Measurements from ENCODE around the gene ZHX3.

ZHX3 gene

DNA sequence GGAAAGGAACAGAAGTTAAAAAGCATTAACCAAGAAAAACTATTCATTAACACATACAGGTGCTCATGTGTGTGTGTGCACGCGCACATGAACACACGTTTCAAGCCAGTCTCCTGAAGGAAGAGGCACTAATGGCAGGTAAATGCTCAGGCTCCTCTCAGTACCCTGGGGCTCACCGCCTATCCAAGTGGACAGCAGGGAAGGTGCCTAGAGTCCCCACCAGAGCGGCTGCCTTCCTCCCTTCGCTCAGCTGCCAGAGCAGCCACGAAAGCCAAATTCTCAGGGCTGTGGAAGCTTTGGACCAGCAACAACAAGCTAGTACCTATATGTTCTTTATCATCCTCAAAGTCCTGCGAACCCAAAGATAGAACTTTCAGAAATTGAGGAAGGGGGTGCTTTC lies 137.6 kb downstream of the ZHX3 start:
- no peak for DNase-seq (ENCODE audit: low spot score)
- no peak overlapping the region for H3K4me3 ChIP-seq (ENCODE audit: low read length in 2 of 2)
- no peak overlapping the region for H3K9ac ChIP-seq (ENCODE audit: low read depth, low read length, poor library complexity)
- no peak overlapping the region for H2BK120ac ChIP-seq (ENCODE audit: low read depth, low read length)
- H3K4ac ChIP-seq (ENCODE audit: low read length), result no peak overlapping the region
- peaks cover 6 to 10% of the 10 kb centered on the region in 2 donors for H3K4me1 ChIP-seq (ENCODE audit: control insufficient read depth in 2 of 2, insufficient read depth in 1 of 2, low read depth in 1 of 2, low read length in 2 of 2)
- H3K36me3 ChIP-seq (replicated peaks in 1 of 2; ENCODE audit: control insufficient read depth in 2 of 2, insufficient read depth in 2 of 2, low read length in 2 of 2), result peaks cover 18 to 50% of the 10 kb centered on the region in 2 donors
- H3K14ac ChIP-seq (ENCODE audit: low read length), result no peak overlapping the region
- no peak overlapping the region for H2BK12ac ChIP-seq (ENCODE audit: low read length)
- no peak overlapping the region for H3K18ac ChIP-seq (ENCODE audit: low read length)
- no peaks in the 10 kb centered on the region for H3K9me3 ChIP-seq (replicated peaks in 1 of 2; ENCODE audit: control insufficient read depth in 2 of 2, insufficient read depth in 1 of 2, low read depth in 1 of 2, low read length in 2 of 2)
- H4K91ac ChIP-seq (ENCODE audit: low read depth, low read length, poor library complexity), result no peak overlapping the region
- no peak overlapping the region for H2AFZ ChIP-seq (ENCODE audit: low read length)
- no peak overlapping the region for H3K4me2 ChIP-seq (ENCODE audit: insufficient read depth, low read length, poor library complexity, severe bottlenecking)
- H2AK5ac ChIP-seq (ENCODE audit: low read depth, low read length), result no peak overlapping the region
- no peaks in the 10 kb centered on the region for H3K79me1 ChIP-seq (ENCODE audit: low read depth, low read length)
- H3K27me3 ChIP-seq (ENCODE audit: control insufficient read depth in 3 of 3, insufficient read depth in 3 of 3, low read depth in 1 of 3, low read length in 3 of 3), result no peaks in the 10 kb centered on the region
- H2BK15ac ChIP-seq (ENCODE audit: low read length), result no peak overlapping the region
- WGBS, 2 donors (ENCODE audit: extremely low coverage in 2 of 2, insufficient read length in 2 of 2, insufficient replicate concordance in 1 of 2), result no CpG with 5 or more reads among the region's 8 CpGs
- no peak overlapping the region for H4K8ac ChIP-seq (ENCODE audit: low read depth, low read length)
- H3K23ac ChIP-seq (ENCODE audit: low read depth, low read length, poor library complexity), result no peak overlapping the region
- no peak overlapping the region for H2BK5ac ChIP-seq (ENCODE audit: low read length)
- no peak overlapping the region for H3K27ac ChIP-seq (replicated peaks; ENCODE audit: low read length)

DNA sequence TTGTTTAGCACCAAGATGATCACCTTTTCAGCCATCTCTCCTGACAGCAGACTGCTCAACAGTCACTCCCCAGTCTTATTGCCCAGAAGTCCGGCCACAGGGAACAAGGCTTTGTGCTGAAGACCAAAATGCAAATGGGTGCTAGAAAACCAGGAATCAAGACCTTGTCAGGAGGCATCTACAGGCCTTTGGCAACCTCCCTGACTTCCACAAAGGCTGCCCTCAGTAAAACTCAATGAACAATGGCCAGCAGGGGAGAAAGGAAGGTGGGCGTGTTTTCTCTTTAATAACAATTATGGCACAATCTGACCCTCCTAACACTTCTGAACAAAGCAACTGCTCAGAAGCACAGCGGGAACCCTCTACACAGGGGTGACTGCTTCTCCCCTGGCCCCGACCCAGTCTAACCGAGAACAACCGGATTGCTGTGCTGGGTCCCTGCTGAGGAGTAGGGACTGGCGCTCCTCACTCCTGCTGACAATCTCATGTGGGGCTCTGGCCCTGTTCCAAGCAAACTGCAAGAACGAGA lies 138.6 kb downstream of the ZHX3 start:
- no peak overlapping the region for H2AFZ ChIP-seq (ENCODE audit: low read length)
- no peak overlapping the region for H2BK15ac ChIP-seq (ENCODE audit: low read length)
- H3K36me3 ChIP-seq (replicated peaks in 1 of 2; ENCODE audit: control insufficient read depth in 2 of 2, insufficient read depth in 2 of 2, low read length in 2 of 2), result peaks cover 28 to 60% of the 10 kb centered on the region in 2 donors
- H3K27ac ChIP-seq (replicated peaks; ENCODE audit: low read length), result peak overlapping the region; percentile 27
- H3K9me3 ChIP-seq (replicated peaks in 1 of 2; ENCODE audit: control insufficient read depth in 2 of 2, insufficient read depth in 1 of 2, low read depth in 1 of 2, low read length in 2 of 2), result no peaks in the 10 kb centered on the region
- H2BK120ac ChIP-seq (ENCODE audit: low read depth, low read length), result no peak overlapping the region
- no peak for DNase-seq (ENCODE audit: low spot score)
- WGBS, 2 donors (ENCODE audit: extremely low coverage in 2 of 2, insufficient read length in 2 of 2, insufficient replicate concordance in 1 of 2), result no CpG with 5 or more reads among the region's 8 CpGs
- peaks cover 6 to 17% of the 10 kb centered on the region in 2 donors for H3K4me1 ChIP-seq (ENCODE audit: control insufficient read depth in 2 of 2, insufficient read depth in 1 of 2, low read depth in 1 of 2, low read length in 2 of 2)
- no peak overlapping the region for H4K91ac ChIP-seq (ENCODE audit: low read depth, low read length, poor library complexity)
- no peak overlapping the region for H3K4me2 ChIP-seq (ENCODE audit: insufficient read depth, low read length, poor library complexity, severe bottlenecking)
- H3K23ac ChIP-seq (ENCODE audit: low read depth, low read length, poor library complexity), result no peak overlapping the region
- no peak overlapping the region for H3K9ac ChIP-seq (ENCODE audit: low read depth, low read length, poor library complexity)
- no peak overlapping the region for H2BK5ac ChIP-seq (ENCODE audit: low read length)
- H2BK12ac ChIP-seq (ENCODE audit: low read length), result no peak overlapping the region
- no peaks in the 10 kb centered on the region for H3K79me1 ChIP-seq (ENCODE audit: low read depth, low read length)
- no peak overlapping the region for H3K14ac ChIP-seq (ENCODE audit: low read length)
- no peak overlapping the region for H2AK5ac ChIP-seq (ENCODE audit: low read depth, low read length)
- H3K27me3 ChIP-seq (ENCODE audit: control insufficient read depth in 3 of 3, insufficient read depth in 3 of 3, low read depth in 1 of 3, low read length in 3 of 3), result no peaks in the 10 kb centered on the region
- no peak overlapping the region for H4K8ac ChIP-seq (ENCODE audit: low read depth, low read length)
- no peak overlapping the region for H3K18ac ChIP-seq (ENCODE audit: low read length)
- no peak overlapping the region for H3K4me3 ChIP-seq (ENCODE audit: low read length in 2 of 2)
- no peak overlapping the region for H3K4ac ChIP-seq (ENCODE audit: low read length)

DNA sequence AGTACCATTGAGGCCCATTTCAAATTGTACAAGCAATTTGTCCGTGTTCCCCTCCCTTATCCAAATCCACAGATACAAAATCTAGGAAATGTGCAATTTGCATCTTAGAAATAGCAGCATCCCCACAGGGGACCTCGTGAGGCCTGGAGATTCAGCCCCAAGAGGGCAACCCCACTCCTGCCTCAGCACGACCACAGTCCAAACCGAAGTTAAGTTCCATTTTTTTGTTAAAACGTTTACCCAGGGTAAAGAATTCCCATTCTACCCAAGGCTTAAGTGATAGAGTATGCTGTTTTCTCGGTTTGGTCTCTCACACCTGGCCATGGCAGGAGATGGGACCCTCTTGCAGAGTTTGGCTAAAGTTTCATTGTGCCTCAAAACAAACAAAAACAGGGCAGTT lies 139.0 kb downstream of the ZHX3 start:
- no peak overlapping the region for H3K14ac ChIP-seq (ENCODE audit: low read length)
- H4K91ac ChIP-seq (ENCODE audit: low read depth, low read length, poor library complexity), result no peak overlapping the region
- H3K27me3 ChIP-seq (ENCODE audit: control insufficient read depth in 3 of 3, insufficient read depth in 3 of 3, low read depth in 1 of 3, low read length in 3 of 3), result no peaks in the 10 kb centered on the region
- WGBS, 2 donors (ENCODE audit: extremely low coverage in 2 of 2, insufficient read length in 2 of 2, insufficient replicate concordance in 1 of 2), result no CpG with 5 or more reads among the region's 6 CpGs
- H3K27ac ChIP-seq (replicated peaks; ENCODE audit: low read length), result peak overlapping the region; percentile 27
- H3K4me3 ChIP-seq (ENCODE audit: low read length in 2 of 2), result no peak overlapping the region
- no peak overlapping the region for H3K9ac ChIP-seq (ENCODE audit: low read depth, low read length, poor library complexity)
- no peak overlapping the region for H4K8ac ChIP-seq (ENCODE audit: low read depth, low read length)
- H2AK5ac ChIP-seq (ENCODE audit: low read depth, low read length), result no peak overlapping the region
- no peak overlapping the region for H3K18ac ChIP-seq (ENCODE audit: low read length)
- no peak overlapping the region for H2BK12ac ChIP-seq (ENCODE audit: low read length)
- H3K79me1 ChIP-seq (ENCODE audit: low read depth, low read length), result no peaks in the 10 kb centered on the region
- no peak overlapping the region for H2BK15ac ChIP-seq (ENCODE audit: low read length)
- H3K4ac ChIP-seq (ENCODE audit: low read length), result no peak overlapping the region
- no peak for DNase-seq (ENCODE audit: low spot score)
- H2AFZ ChIP-seq (ENCODE audit: low read length), result no peak overlapping the region
- H3K23ac ChIP-seq (ENCODE audit: low read depth, low read length, poor library complexity), result no peak overlapping the region
- H2BK5ac ChIP-seq (ENCODE audit: low read length), result no peak overlapping the region
- H2BK120ac ChIP-seq (ENCODE audit: low read depth, low read length), result no peak overlapping the region
- H3K4me2 ChIP-seq (ENCODE audit: insufficient read depth, low read length, poor library complexity, severe bottlenecking), result no peak overlapping the region
- H3K4me1 ChIP-seq (ENCODE audit: control insufficient read depth in 2 of 2, insufficient read depth in 1 of 2, low read depth in 1 of 2, low read length in 2 of 2), result peaks cover 6 to 20% of the 10 kb centered on the region in 2 donors
- no peaks in the 10 kb centered on the region for H3K9me3 ChIP-seq (replicated peaks in 1 of 2; ENCODE audit: control insufficient read depth in 2 of 2, insufficient read depth in 1 of 2, low read depth in 1 of 2, low read length in 2 of 2)
- H3K36me3 ChIP-seq (replicated peaks in 1 of 2; ENCODE audit: control insufficient read depth in 2 of 2, insufficient read depth in 2 of 2, low read length in 2 of 2), result peaks cover 33 to 65% of the 10 kb centered on the region in 2 donors

DNA sequence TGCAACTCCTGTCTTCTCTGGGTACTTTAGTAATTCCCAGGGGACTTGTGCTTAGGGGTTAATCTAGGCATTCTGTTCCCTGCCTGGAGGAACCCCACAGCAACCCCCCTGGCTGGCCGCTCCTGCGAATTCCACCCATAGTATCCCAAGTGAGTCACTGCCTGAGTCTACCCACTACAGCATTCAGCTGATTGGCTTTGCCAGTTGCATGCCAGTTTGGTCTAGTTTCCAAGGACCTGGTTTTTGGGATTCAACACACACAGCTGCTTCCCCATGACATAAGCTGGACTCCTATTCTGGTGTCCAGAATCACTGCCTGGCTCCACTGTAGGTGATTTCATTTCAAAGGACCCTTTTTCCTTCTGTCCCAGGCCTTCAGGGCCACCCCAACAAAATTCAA lies 139.9 kb downstream of the ZHX3 start:
- DNase-seq (ENCODE audit: low spot score), result no peak
- H3K27ac ChIP-seq (replicated peaks; ENCODE audit: low read length), result no peak overlapping the region
- no CpG with 5 or more reads among the region's 2 CpGs for WGBS, 2 donors (ENCODE audit: extremely low coverage in 2 of 2, insufficient read length in 2 of 2, insufficient replicate concordance in 1 of 2)

More for the DNA sequence above, 139.9 kb downstream of the ZHX3 start:
- no peaks in the 10 kb centered on the region for H3K9me3 ChIP-seq (replicated peaks in 1 of 2; ENCODE audit: control insufficient read depth in 2 of 2, insufficient read depth in 1 of 2, low read depth in 1 of 2, low read length in 2 of 2)
- H3K4ac ChIP-seq (ENCODE audit: low read length), result no peak overlapping the region
- H2BK120ac ChIP-seq (ENCODE audit: low read depth, low read length), result no peak overlapping the region
- H3K4me2 ChIP-seq (ENCODE audit: insufficient read depth, low read length, poor library complexity, severe bottlenecking), result no peak overlapping the region
- no peak overlapping the region for H3K18ac ChIP-seq (ENCODE audit: low read length)
- H3K9ac ChIP-seq (ENCODE audit: low read depth, low read length, poor library complexity), result no peak overlapping the region
- no peak overlapping the region for H2AFZ ChIP-seq (ENCODE audit: low read length)
- no peak overlapping the region for H2BK12ac ChIP-seq (ENCODE audit: low read length)
- no peak overlapping the region for H2BK15ac ChIP-seq (ENCODE audit: low read length)
- H2AK5ac ChIP-seq (ENCODE audit: low read depth, low read length), result no peak overlapping the region
- no peak overlapping the region for H2BK5ac ChIP-seq (ENCODE audit: low read length)
- H3K4me1 ChIP-seq (ENCODE audit: control insufficient read depth in 2 of 2, insufficient read depth in 1 of 2, low read depth in 1 of 2, low read length in 2 of 2), result peaks cover 6 to 22% of the 10 kb centered on the region in 2 donors
- no peak overlapping the region for H3K23ac ChIP-seq (ENCODE audit: low read depth, low read length, poor library complexity)
- no peaks in the 10 kb centered on the region for H3K27me3 ChIP-seq (ENCODE audit: control insufficient read depth in 3 of 3, insufficient read depth in 3 of 3, low read depth in 1 of 3, low read length in 3 of 3)
- H4K91ac ChIP-seq (ENCODE audit: low read depth, low read length, poor library complexity), result no peak overlapping the region
- peaks cover 38 to 72% of the 10 kb centered on the region in 2 donors for H3K36me3 ChIP-seq (replicated peaks in 1 of 2; ENCODE audit: control insufficient read depth in 2 of 2, insufficient read depth in 2 of 2, low read length in 2 of 2)
- H3K79me1 ChIP-seq (ENCODE audit: low read depth, low read length), result no peaks in the 10 kb centered on the region
- no peak overlapping the region for H3K14ac ChIP-seq (ENCODE audit: low read length)
- H4K8ac ChIP-seq (ENCODE audit: low read depth, low read length), result no peak overlapping the region
- H3K4me3 ChIP-seq (ENCODE audit: low read length in 2 of 2), result no peak overlapping the region
